RWPE1 (cell line): ENCODE measurements around the gene ASCL5.

Source experiments
- CTCF ChIA-PET: fragments of 350-600 bp; sonication (Branson Sonifier 250); formaldehyde crosslinking; extraction: SDS; loops from one replicate; lab custom pipeline; 2021; lab: Yijun Ruan, JAX
- POLR2A ChIA-PET: fragments of 400-600 bp; formaldehyde crosslinking; extraction: SDS; loops from one replicate; lab custom pipeline; 2020; ENCODE audit warnings: antibody characterized with exemption; ENCODE audit not compliant: low non-redundant PET; lab: Yijun Ruan, JAX
- DNase-seq: peaks from one replicate; pipeline ENCODE4 v3.0.0; 2012; ENCODE audit warnings: low spot score
- H3K27ac ChIP-seq: fragments of 450-650 bp; 2 replicates; pipeline ENCODE4 v1.5.1; 2017
- CTCF ChIP-seq: fragments of 450-650 bp; conservative IDR thresholded peaks from 2 replicates; pipeline ENCODE4 v1.5.1; 2017; ENCODE audit warnings: low read depth, mild to moderate bottlenecking

Gene ASCL5

GRCh38 chr1:201126832-201127754, at the start of gene ASCL5:
TSS of gene ASCL5 (minus strand) at chr1:201127184. CDS start at chr1:201115372, 11,812 bp downstream.
- H3K27ac ChIP-seq: peak within 1 kb of the TSS; percentile 22; the same call in 1 of the 2 replicates
- ChIA-PET POLR2A (interaction anchor here (0.9 kb wide), 1 partner anchor 458 kb away, joined by 3 read pairs; the partner anchor contains the start of gene DDX59), CTCF (interaction anchor here (0.5 to 2.2 kb wide), 12 partner anchors 8 to 753 kb away, joined by 3 to 9 read pairs (median 4); no protein-coding TSS in a partner anchor)
- peak; percentile 97 for DNase-seq
- TF ChIP-seq CTCF: no peak

- no peak for DNase-seq
- TF ChIP-seq CTCF: no peak
- CTCF ChIA-PET: interaction anchor here (0.6 to 1.7 kb wide), 7 partner anchors 9 to 257 kb away, joined by 3 to 5 read pairs (median 3); no protein-coding TSS in a partner anchor
- no peak overlapping the region for H3K27ac ChIP-seq
- POLR2A ChIA-PET: no interaction called here
Observed at GRCh38 chr1:201175820-201176500, 49.0 kb upstream of the ASCL5 start.

GRCh38 chr1:201173736-201174135, 46.8 kb upstream of the ASCL5 start:
- TF ChIP-seq CTCF: no peak
- ChIA-PET POLR2A (no interaction called here), CTCF (no interaction called here)
- H3K27ac ChIP-seq: no peak overlapping the region
- DNase-seq: no peak

- POLR2A ChIA-PET: no interaction called here
- H3K27ac ChIP-seq: no peak overlapping the region
- DNase-seq: peak; percentile 83
- no peak for TF ChIP-seq CTCF
- CTCF ChIA-PET: interaction anchor here (0.6 to 0.9 kb wide), 2 partner anchors 17 to 50 kb away, joined by 4 to 5 read pairs; no protein-coding TSS in a partner anchor
Observed at GRCh38 chr1:201172999-201173610, 46.1 kb upstream of the ASCL5 start.

GRCh38 chr1:201172326-201172725, 45.3 kb upstream of the ASCL5 start:
- ChIA-PET CTCF (interaction anchor here (0.6 to 1.9 kb wide), 3 partner anchors 16 to 18 kb away, joined by 4 to 14 read pairs (median 7); partner anchors contain the start of genes IGFN1 and TMEM9), POLR2A (no interaction called here)
- no peak for TF ChIP-seq CTCF
- DNase-seq: no peak
- no peak overlapping the region for H3K27ac ChIP-seq
